Muscle layer of colon (tissue), 2 donors: ENCODE data around the gene DOCK4.

Experiments used
- H3K27ac ChIP-seq: one replicate; pipeline ENCODE4 v1.7.0; 2013; ENCODE audit warnings: low read depth, mild to moderate bottlenecking, low read length, moderate library complexity
- H3K27me3 ChIP-seq, 2 donors: one replicate each; pipeline ENCODE4 v1.7.0; 2013; ENCODE audit warnings: low read length in 2 of 2, mild to moderate bottlenecking in 2 of 2; ENCODE audit not compliant: insufficient read depth in 2 of 2, control insufficient read depth in 1 of 2
- H3K36me3 ChIP-seq: one replicate; pipeline ENCODE4 v1.7.0; 2013; ENCODE audit warnings: mild to moderate bottlenecking, low read length; ENCODE audit not compliant: insufficient read depth
- H3K4me1 ChIP-seq: one replicate; pipeline ENCODE4 v1.7.0; 2013; ENCODE audit warnings: mild to moderate bottlenecking, low read length; ENCODE audit not compliant: insufficient read depth
- H3K4me3 ChIP-seq, 2 donors: one replicate each; pipeline ENCODE4 v1.7.0; 2013; ENCODE audit warnings: low read length in 2 of 2, low read depth in 1 of 2, mild to moderate bottlenecking in 1 of 2, moderate library complexity in 1 of 2
- H3K9ac ChIP-seq: one replicate; pipeline ENCODE4 v1.7.0; 2013; ENCODE audit warnings: low read length
- H3K9me3 ChIP-seq: one replicate; pipeline ENCODE4 v1.7.0; 2013; ENCODE audit warnings: mild to moderate bottlenecking, low read length
- donor health status: abdominal sarcoma.
- donor health status: Adenocarcinoma of cecum.

Gene DOCK4

DNA sequence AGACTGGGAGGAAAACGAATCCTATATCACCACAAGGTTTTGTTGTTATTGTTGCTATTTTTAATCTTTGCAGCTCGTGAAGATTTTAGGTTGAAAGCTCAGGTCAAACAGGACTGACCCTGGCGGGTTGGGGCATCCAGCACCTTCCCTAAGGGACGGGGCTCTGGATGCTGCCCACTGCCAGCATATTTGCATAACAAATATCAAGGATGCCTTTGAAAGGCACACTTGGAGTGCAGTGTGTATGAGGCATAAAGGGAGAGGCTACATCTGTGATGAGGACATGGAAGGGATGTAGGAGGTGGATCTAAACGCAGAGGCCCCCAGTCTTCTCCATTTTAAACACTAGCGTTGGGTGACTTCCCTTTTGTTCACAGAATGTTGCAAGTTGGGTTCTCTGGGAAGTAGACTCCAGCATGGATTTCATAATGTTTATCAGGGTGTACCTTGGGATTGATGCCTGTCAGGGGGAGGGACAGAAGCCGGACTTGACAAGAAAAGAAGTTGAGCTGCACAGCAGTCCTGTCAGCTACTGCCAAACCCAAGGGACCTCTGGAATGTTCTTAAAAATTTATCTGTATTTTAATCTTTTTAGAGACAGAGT is 462.9 kb downstream of the DOCK4 start:
- no peak overlapping the region for H3K4me3 ChIP-seq
- H3K27me3 ChIP-seq = no peaks in the 10 kb centered on the region
- H3K9ac ChIP-seq = no peak overlapping the region
- peaks cover 10% of the 10 kb centered on the region for H3K36me3 ChIP-seq
- no peak overlapping the region for H3K27ac ChIP-seq
- H3K9me3 ChIP-seq = no peaks in the 10 kb centered on the region
- H3K4me1 ChIP-seq = no peaks in the 10 kb centered on the region

- no peak overlapping the region for H3K4me3 ChIP-seq
- no peak overlapping the region for H3K9ac ChIP-seq
- H3K27ac ChIP-seq = no peak overlapping the region
- no peaks in the 10 kb centered on the region for H3K9me3 ChIP-seq
- H3K36me3 ChIP-seq = peaks cover 10% of the 10 kb centered on the region
- H3K27me3 ChIP-seq = no peaks in the 10 kb centered on the region
- no peaks in the 10 kb centered on the region for H3K4me1 ChIP-seq
Observed at GRCh38 chr7:111741811-111742240, 464.4 kb downstream of the DOCK4 start.

DNA sequence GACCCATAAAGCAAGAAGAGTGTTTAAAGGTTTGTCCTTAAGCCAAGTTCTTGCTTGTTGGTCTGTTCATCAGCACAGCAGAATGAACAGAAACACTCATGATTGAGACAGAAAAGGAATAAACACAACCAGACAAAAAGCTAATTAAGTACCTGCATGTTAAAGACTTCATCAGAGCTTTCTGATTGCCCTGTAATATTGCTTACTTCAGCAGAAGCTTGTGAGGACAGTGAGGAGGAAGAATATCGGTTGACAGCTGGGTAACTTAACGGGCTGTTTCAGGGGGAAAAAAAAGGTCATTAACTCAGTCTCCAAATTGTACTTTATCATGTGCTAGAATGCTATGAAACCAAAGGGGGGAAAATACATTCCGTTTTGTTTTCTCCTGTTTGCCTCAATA is 465.3 kb downstream of the DOCK4 start:
- no peak overlapping the region for H3K27ac ChIP-seq
- peaks cover 19% of the 10 kb centered on the region for H3K36me3 ChIP-seq
- no peaks in the 10 kb centered on the region for H3K27me3 ChIP-seq
- no peaks in the 10 kb centered on the region for H3K4me1 ChIP-seq
- no peak overlapping the region for H3K4me3 ChIP-seq
- no peak overlapping the region for H3K9ac ChIP-seq
- H3K9me3 ChIP-seq = no peaks in the 10 kb centered on the region

GRCh38 chr7:111736552-111736874 is 469.7 kb downstream of the DOCK4 start:
- no peak overlapping the region for H3K27ac ChIP-seq
- H3K4me1 ChIP-seq = peaks cover 4% of the 10 kb centered on the region
- H3K36me3 ChIP-seq = peaks cover 27% of the 10 kb centered on the region
- no peaks in the 10 kb centered on the region for H3K9me3 ChIP-seq
- H3K9ac ChIP-seq = no peak overlapping the region
- H3K27me3 ChIP-seq = no peaks in the 10 kb centered on the region
- H3K4me3 ChIP-seq = no peak overlapping the region

- H3K4me3 ChIP-seq = no peak overlapping the region
- peaks cover 4% of the 10 kb centered on the region for H3K4me1 ChIP-seq
Observed at GRCh38 chr7:111735661-111736551, 470.3 kb downstream of the DOCK4 start.

DNA sequence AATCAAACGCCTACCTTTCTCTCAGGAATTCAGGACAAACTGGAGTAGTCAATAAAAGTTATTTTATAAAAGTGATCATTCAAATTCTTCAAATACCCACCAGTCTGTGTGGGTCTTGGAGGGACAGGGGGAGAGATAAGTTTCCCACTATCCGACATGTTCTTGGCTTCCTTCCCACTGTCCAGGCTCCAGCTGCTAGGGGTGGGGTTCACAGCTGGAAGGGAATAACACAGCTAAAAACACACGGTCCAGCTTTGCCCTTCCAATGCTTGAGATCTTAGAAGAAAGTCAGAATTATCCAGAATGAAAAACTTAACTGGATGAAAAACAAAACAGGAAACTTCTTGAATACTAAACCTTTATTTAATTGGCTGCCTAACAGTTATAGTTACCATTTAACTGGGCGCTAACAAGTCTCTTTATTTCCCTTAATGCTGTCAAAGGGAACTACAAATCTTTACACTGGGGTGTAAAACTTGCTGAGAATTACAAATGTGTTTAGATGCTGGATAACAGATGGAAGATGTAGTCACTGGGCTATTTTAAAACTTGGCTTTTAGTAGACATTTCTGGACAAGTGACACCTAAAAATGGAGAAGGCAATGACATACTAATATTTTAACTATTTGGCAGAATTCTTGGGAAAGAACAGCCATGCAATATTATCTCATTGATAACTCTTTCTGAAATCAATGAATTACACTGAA is 471.1 kb downstream of the DOCK4 start:
- H3K27ac ChIP-seq = no peak overlapping the region
- no peak overlapping the region for H3K4me3 ChIP-seq
- H3K9ac ChIP-seq = no peak overlapping the region
- H3K27me3 ChIP-seq = no peaks in the 10 kb centered on the region
- peaks cover 24% of the 10 kb centered on the region for H3K36me3 ChIP-seq
- H3K9me3 ChIP-seq = no peaks in the 10 kb centered on the region
- peaks cover 4% of the 10 kb centered on the region for H3K4me1 ChIP-seq

More at GRCh38 chr7:111735661-111736551, 470.3 kb downstream of the DOCK4 start:
- no peaks in the 10 kb centered on the region for H3K27me3 ChIP-seq
- H3K9me3 ChIP-seq = no peaks in the 10 kb centered on the region
- H3K9ac ChIP-seq = no peak overlapping the region
- no peak overlapping the region for H3K27ac ChIP-seq
- peaks cover 25% of the 10 kb centered on the region for H3K36me3 ChIP-seq

DNA sequence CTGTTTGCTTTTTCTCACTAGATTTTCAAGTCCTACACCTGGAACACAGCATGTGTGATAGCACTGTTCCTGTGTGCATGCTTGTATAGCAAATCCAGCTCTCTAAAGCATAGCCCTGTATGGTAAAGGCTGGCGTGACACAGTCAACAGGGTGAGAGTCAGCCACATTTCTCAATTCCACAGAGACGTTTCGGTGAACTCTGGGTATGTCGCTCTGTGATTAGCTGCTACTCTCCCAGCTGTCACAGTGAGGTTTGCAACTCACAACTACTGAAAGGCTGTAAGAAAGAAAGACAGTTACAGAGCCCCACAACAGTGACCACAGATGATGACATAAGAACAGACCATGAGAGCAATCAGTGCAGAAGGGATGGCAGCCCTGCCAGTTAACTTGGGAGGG is 473.3 kb downstream of the DOCK4 start:
- H3K4me3 ChIP-seq = no peak overlapping the region
- peaks cover 4% of the 10 kb centered on the region for H3K4me1 ChIP-seq
- H3K27ac ChIP-seq = no peak overlapping the region
- H3K9ac ChIP-seq = no peak overlapping the region
- no peaks in the 10 kb centered on the region for H3K27me3 ChIP-seq
- H3K9me3 ChIP-seq = no peaks in the 10 kb centered on the region
- H3K36me3 ChIP-seq = peaks cover 17% of the 10 kb centered on the region

GRCh38 chr7:111730476-111731300 is 475.5 kb downstream of the DOCK4 start:
- Histone ChIP-seq H3K36me3 (peaks cover 8% of the 10 kb centered on the region), H3K27ac (no peak overlapping the region)

DNA sequence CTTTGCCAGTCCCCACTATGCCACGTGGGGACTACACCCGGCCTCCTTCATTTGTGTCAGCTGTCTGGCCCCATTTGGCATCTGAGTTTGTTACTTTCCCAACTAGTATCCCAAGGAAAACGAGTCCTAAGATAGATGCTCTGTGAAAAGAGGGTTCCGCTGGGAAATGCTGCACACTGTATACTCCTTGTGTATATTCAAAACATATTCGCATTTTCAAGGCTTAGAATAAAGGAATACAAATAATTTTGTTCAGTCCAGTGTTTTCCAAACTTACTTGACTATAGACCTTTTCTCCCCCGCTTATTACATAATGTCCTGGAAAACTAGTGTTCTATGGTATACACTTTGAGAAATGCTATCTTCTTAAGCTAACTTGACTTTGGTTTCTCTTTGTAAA is 476.1 kb downstream of the DOCK4 start:
- Histone ChIP-seq H3K36me3 (peaks cover 8% of the 10 kb centered on the region), H3K27me3 (no peaks in the 10 kb centered on the region), H3K4me1 (no peaks in the 10 kb centered on the region), H3K27ac (no peak overlapping the region), H3K9ac (no peak overlapping the region), H3K9me3 (no peaks in the 10 kb centered on the region), H3K4me3 (no peak overlapping the region)

More at GRCh38 chr7:111730476-111731300, 475.5 kb downstream of the DOCK4 start:
- Histone ChIP-seq H3K9me3 (no peaks in the 10 kb centered on the region), H3K9ac (no peak overlapping the region), H3K27me3 (no peaks in the 10 kb centered on the region), H3K4me1 (peaks cover 3% of the 10 kb centered on the region), H3K4me3 (no peak overlapping the region)

DNA sequence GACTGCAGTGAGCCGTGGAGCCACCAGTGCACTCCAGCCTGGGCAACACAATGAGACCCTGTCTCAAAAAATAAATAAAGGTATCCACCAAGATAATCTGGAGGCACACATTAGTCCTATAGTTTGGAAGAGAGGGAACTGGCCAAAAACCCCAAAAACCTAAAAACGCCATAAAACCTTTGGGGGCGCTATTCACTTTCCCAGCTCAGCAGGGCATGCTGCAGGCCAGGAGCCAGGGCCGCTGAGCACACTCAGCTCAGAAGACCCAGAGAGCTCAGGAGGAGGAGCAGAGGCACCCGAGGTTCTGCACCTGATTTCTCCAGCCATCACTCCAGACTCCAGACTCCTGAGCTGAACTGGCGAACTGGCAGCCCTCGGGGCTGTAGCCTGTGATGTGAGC is 476.7 kb downstream of the DOCK4 start:
- H3K4me3 ChIP-seq = no peak overlapping the region
- H3K36me3 ChIP-seq = peaks cover 8% of the 10 kb centered on the region
- no peaks in the 10 kb centered on the region for H3K27me3 ChIP-seq

GRCh38 chr7:111728635-111728995 is 477.6 kb downstream of the DOCK4 start:
- H3K9me3 ChIP-seq = no peaks in the 10 kb centered on the region
- no peak overlapping the region for H3K27ac ChIP-seq
- no peak overlapping the region for H3K9ac ChIP-seq
- no peaks in the 10 kb centered on the region for H3K27me3 ChIP-seq
- peaks cover 8% of the 10 kb centered on the region for H3K36me3 ChIP-seq
- no peaks in the 10 kb centered on the region for H3K4me1 ChIP-seq
- no peak overlapping the region for H3K4me3 ChIP-seq

More for the DNA sequence above, 476.7 kb downstream of the DOCK4 start:
- Histone ChIP-seq H3K9me3 (no peaks in the 10 kb centered on the region), H3K4me1 (no peaks in the 10 kb centered on the region), H3K27ac (no peak overlapping the region), H3K9ac (no peak overlapping the region)
